SK-N-SH (cell line): Measurements from ENCODE around the gene TSPAN8.

Source experiments
- CTCF ChIP-seq: fragments of 200-600 bp; sonication (generic); IDR thresholded peaks from 2 replicates; pipeline ENCODE4 v1.6.1; 2017; ENCODE audit warnings: antibody characterized with exemption, mild to moderate bottlenecking, moderate library complexity
- EP300 ChIP-seq, 2 experiments: IDR thresholded peaks; 2 replicates each; pipeline versions ENCODE4 v1.4.0 to v1.6.1; 2012; ENCODE audit warnings: borderline replicate concordance in 1 of 2, low read depth in 1 of 2, low read length in 1 of 2
- MAX ChIP-seq: IDR thresholded peaks from 2 replicates; pipeline ENCODE4 v1.4.0; 2012; ENCODE audit warnings: low read depth
- NFIC ChIP-seq: IDR thresholded peaks from 2 replicates; pipeline ENCODE4 v1.4.0; 2012; ENCODE audit warnings: borderline replicate concordance
- POLR2AphosphoS5 ChIP-seq: IDR thresholded peaks from 2 replicates; pipeline ENCODE4 v1.6.1; 2012; ENCODE audit warnings: low read depth, low read length
- RAD21 ChIP-seq: IDR thresholded peaks from 2 replicates; pipeline ENCODE4 v1.6.1; 2012; ENCODE audit warnings: mild to moderate bottlenecking, low read length
- SIN3A ChIP-seq: IDR thresholded peaks from 2 replicates; pipeline ENCODE4 v1.6.1; 2012; ENCODE audit warnings: low read depth, mild to moderate bottlenecking, low read length, moderate library complexity, borderline replicate concordance
- TEAD4 ChIP-seq: IDR thresholded peaks from 2 replicates; pipeline ENCODE4 v1.4.0; 2012; ENCODE audit warnings: mild to moderate bottlenecking, borderline replicate concordance; ENCODE audit not compliant: insufficient read depth
- TF ChIP-seq, protein P1 (sequence below): fragments of 150-350 bp; IDR thresholded peaks from 2 replicates; pipeline ENCODE4 v1.6.1; 2017; ENCODE audit warnings: antibody characterized with exemption, low read length, low read depth, borderline replicate concordance

DNA sequence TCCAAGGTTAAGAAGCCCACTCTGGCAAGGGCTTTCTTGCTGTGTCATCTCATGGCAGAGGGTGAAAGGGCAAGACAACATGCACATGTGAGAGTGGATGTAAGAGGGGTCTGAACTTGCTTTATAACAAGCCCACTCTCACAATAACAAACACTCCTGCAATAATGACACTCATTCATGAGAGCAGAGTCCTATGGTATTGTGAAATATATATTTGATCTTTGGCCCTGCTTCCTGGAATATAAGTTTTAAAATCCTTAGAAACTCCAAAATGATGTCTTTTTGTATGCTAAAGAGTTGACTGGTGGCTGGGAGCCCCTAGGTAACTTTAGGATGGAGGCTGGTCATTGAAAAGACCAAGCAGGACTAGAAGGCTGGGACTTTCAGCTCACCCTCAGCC is 51.8 kb downstream of the TSPAN8 start:
- TF ChIP-seq CTCF (no peak), SIN3A (no peak), RAD21 (no peak), EP300 (IDR thresholded peaks at IDR 0.05; ENCODE audit: borderline replicate concordance in 1 of 2, low read depth in 1 of 2, low read length in 1 of 2) (no peak), NFIC (no peak), MAX (no peak), POLR2AphosphoS5 (no peak), TEAD4 (no peak)
- TF ChIP-seq, protein P1, sequence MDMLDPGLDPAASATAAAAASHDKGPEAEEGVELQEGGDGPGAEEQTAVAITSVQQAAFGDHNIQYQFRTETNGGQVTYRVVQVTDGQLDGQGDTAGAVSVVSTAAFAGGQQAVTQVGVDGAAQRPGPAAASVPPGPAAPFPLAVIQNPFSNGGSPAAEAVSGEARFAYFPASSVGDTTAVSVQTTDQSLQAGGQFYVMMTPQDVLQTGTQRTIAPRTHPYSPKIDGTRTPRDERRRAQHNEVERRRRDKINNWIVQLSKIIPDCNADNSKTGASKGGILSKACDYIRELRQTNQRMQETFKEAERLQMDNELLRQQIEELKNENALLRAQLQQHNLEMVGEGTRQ, result no peak
